ENCODE results near the gene ATP8B1. TPM values are rescaled to one million over a fixed set of nuclear protein-coding genes. Genes with fewer than 3 reads are reported as not detected.

ATP8B1 gene
- total and polyA plus RNA-seq, 9 of the 15 experiments (the other 6 are each of a cell fraction or from before 2014, with no cell fraction given): 0.01 to 0.22 (median 0.03) TPM; not detected in 3

DNA sequence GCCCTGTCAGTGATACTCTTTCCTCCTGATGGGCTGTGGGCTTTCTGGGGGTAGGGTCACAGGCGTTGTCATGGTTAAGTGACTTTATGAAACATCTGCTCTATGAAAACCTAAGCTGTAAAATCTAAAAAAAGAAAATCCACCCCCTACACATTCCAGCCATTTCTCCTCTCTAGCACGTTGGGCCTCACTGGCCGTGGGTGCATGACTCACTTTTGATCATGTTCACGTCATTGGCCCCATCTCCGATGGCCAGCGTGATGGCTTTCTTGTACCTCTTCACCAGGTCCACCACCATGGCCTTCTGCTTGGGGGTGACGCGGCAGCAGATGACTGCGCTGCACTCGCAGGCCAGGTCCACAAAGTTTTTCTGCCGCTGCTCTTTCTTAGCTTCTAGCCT, 142.2 kb downstream of the ATP8B1 start (continued):
- TF ChIP-seq HOMEZ (CRISPR knock-in tag; IDR thresholded peaks at IDR 0.05): no peak
- TF ChIP-seq, protein P1, sequence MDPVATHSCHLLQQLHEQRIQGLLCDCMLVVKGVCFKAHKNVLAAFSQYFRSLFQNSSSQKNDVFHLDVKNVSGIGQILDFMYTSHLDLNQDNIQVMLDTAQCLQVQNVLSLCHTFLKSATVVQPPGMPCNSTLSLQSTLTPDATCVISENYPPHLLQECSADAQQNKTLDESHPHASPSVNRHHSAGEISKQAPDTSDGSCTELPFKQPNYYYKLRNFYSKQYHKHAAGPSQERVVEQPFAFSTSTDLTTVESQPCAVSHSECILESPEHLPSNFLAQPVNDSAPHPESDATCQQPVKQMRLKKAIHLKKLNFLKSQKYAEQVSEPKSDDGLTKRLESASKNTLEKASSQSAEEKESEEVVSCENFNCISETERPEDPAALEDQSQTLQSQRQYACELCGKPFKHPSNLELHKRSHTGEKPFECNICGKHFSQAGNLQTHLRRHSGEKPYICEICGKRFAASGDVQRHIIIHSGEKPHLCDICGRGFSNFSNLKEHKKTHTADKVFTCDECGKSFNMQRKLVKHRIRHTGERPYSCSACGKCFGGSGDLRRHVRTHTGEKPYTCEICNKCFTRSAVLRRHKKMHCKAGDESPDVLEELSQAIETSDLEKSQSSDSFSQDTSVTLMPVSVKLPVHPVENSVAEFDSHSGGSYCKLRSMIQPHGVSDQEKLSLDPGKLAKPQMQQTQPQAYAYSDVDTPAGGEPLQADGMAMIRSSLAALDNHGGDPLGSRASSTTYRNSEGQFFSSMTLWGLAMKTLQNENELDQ (CRISPR knock-in tag; IDR thresholded peaks at IDR 0.05; ENCODE audit: borderline replicate concordance): no peak
- no peak for TF ChIP-seq RB1 (IDR thresholded peaks at IDR 0.05; ENCODE audit: low read depth)
- no peak for TF ChIP-seq SLC30A9 (CRISPR knock-in tag; IDR thresholded peaks at IDR 0.05)
- TF ChIP-seq RAD21 (CRISPR knock-in tag; conservative IDR thresholded peaks at IDR 0.05 in 1 of 2, IDR thresholded peaks at IDR 0.05 in 1 of 2): no peak
- TF ChIP-seq NR3C1 (CRISPR knock-in tag; IDR thresholded peaks at IDR 0.05): no peak
- no peak for TF ChIP-seq SMARCB1 (IDR thresholded peaks at IDR 0.05; ENCODE audit: insufficient read length, low read depth)
- TF ChIP-seq, protein P2, sequence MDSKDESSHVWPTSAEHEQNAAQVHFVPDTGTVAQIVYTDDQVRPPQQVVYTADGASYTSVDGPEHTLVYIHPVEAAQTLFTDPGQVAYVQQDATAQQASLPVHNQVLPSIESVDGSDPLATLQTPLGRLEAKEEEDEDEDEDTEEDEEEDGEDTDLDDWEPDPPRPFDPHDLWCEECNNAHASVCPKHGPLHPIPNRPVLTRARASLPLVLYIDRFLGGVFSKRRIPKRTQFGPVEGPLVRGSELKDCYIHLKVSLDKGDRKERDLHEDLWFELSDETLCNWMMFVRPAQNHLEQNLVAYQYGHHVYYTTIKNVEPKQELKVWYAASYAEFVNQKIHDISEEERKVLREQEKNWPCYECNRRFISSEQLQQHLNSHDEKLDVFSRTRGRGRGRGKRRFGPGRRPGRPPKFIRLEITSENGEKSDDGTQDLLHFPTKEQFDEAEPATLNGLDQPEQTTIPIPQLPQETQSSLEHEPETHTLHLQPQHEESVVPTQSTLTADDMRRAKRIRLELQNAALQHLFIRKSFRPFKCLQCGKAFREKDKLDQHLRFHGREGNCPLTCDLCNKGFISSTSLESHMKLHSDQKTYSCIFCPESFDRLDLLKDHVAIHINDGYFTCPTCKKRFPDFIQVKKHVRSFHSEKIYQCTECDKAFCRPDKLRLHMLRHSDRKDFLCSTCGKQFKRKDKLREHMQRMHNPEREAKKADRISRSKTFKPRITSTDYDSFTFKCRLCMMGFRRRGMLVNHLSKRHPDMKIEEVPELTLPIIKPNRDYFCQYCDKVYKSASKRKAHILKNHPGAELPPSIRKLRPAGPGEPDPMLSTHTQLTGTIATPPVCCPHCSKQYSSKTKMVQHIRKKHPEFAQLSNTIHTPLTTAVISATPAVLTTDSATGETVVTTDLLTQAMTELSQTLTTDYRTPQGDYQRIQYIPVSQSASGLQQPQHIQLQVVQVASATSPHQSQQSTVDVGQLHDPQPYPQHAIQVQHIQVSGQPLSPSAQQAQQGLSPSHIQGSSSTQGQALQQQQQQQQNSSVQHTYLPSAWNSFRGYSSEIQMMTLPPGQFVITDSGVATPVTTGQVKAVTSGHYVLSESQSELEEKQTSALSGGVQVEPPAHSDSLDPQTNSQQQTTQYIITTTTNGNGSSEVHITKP (IDR thresholded peaks at IDR 0.05; ENCODE audit: partially characterized antibody): no peak
- TF ChIP-seq PHF20 (IDR thresholded peaks at IDR 0.05; ENCODE audit: partially characterized antibody): no peak
- TF ChIP-seq HMG20B (CRISPR knock-in tag; IDR thresholded peaks at IDR 0.05): no peak
- TF ChIP-seq MTF1 (CRISPR knock-in tag; IDR thresholded peaks at IDR 0.05; ENCODE audit: borderline replicate concordance): no peak
- TF ChIP-seq, protein P3, sequence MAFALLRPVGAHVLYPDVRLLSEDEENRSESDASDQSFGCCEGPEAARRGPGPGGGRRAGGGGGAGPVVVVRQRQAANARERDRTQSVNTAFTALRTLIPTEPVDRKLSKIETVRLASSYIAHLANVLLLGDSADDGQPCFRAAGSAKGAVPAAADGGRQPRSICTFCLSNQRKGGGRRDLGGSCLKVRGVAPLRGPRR (CRISPR knock-in tag; IDR thresholded peaks at IDR 0.05): no peak
- TF ChIP-seq ZNF165 (CRISPR knock-in tag; IDR thresholded peaks at IDR 0.05; ENCODE audit: borderline replicate concordance): no peak
- TF ChIP-seq, protein P4, sequence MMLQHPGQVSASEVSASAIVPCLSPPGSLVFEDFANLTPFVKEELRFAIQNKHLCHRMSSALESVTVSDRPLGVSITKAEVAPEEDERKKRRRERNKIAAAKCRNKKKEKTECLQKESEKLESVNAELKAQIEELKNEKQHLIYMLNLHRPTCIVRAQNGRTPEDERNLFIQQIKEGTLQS (IDR thresholded peaks at IDR 0.05): peak; percentile 80
- TF ChIP-seq, protein P4 (CRISPR knock-in tag; conservative IDR thresholded peaks at IDR 0.05): no peak
- TF ChIP-seq KLF1 (tag; IDR thresholded peaks at IDR 0.05): no peak
- TF ChIP-seq XRCC4 (IDR thresholded peaks at IDR 0.05; ENCODE audit: extremely low read depth, insufficient read depth, insufficient read length): no peak
- TF ChIP-seq TCF7 (IDR thresholded peaks at IDR 0.05; ENCODE audit: borderline replicate concordance): no peak
- TF ChIP-seq, protein P5, sequence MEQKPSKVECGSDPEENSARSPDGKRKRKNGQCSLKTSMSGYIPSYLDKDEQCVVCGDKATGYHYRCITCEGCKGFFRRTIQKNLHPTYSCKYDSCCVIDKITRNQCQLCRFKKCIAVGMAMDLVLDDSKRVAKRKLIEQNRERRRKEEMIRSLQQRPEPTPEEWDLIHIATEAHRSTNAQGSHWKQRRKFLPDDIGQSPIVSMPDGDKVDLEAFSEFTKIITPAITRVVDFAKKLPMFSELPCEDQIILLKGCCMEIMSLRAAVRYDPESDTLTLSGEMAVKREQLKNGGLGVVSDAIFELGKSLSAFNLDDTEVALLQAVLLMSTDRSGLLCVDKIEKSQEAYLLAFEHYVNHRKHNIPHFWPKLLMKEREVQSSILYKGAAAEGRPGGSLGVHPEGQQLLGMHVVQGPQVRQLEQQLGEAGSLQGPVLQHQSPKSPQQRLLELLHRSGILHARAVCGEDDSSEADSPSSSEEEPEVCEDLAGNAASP (IDR thresholded peaks at IDR 0.05): no peak
